Endothelial cell of umbilical vein (primary cell): ENCODE data around the gene MAP4K4.

Experiments used
- JUN ChIP-seq: IDR thresholded peaks from 2 replicates; pipeline ENCODE4 v1.6.1; 2011; ENCODE audit warnings: borderline replicate concordance, low read depth; ENCODE audit not compliant: insufficient read length, insufficient read depth
- POLR2AphosphoS5 ChIP-seq: IDR thresholded peaks from 2 replicates; pipeline ENCODE4 v1.6.1; 2012; ENCODE audit warnings: low read depth, mild to moderate bottlenecking, control low read depth, low read length, moderate library complexity; ENCODE audit not compliant: insufficient read depth
- TF ChIP-seq, protein P1 (sequence below): IDR thresholded peaks from 2 replicates; pipeline ENCODE4 v1.6.1; 2011; ENCODE audit not compliant: insufficient read depth, insufficient read length

DNA sequence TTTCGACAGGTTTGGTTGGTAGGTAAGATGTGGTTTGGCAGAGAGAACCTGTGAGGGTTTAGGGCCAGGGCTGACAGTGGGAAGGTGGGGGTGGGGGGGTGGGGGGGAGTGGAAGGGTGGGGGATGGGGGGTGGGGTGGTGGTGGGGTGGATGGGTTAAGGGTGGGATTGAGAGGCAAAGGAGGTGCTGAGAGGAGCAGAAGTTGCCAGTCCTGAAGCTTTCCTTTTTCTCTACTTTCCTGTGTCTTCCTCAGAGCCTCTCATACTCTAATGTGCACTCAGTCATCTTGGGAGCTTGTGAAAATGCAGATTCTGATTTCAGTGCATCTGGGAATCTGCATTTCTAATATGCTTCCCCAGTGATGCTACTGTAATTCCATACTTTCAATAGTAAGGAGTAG lies 21.0 kb downstream of the MAP4K4 start:
- TF ChIP-seq POLR2AphosphoS5: no peak
- TF ChIP-seq JUN: no peak
- TF ChIP-seq, protein P1, sequence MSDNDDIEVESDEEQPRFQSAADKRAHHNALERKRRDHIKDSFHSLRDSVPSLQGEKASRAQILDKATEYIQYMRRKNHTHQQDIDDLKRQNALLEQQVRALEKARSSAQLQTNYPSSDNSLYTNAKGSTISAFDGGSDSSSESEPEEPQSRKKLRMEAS: no peak
